Esophagus (tissue), 2 donors: ENCODE results near the gene MTLN. TPM values are rescaled to one million over a fixed set of nuclear protein-coding genes. Genes with fewer than 3 reads are reported as not detected.
"Not testable (repeated sequence)": the region's sequence is repeated elsewhere in the genome, so short reads cannot be mapped to it uniquely, and the experiment has no call there.

Source experiments
- H3K27ac ChIP-seq, 2 donors: one replicate each; pipeline ENCODE4 v1.5.1; 2013; ENCODE audit warnings: low read depth in 2 of 2, mild to moderate bottlenecking in 2 of 2, inconsistent platforms in 1 of 2, low read length in 1 of 2, moderate library complexity in 1 of 2
- H3K27me3 ChIP-seq, 2 donors: one replicate each; pipeline ENCODE4 v1.6.1; 2013; ENCODE audit warnings: low read length in 2 of 2, control low read depth in 1 of 2, mild to moderate bottlenecking in 1 of 2; ENCODE audit not compliant: insufficient read depth in 2 of 2, control insufficient read depth in 1 of 2
- H3K36me3 ChIP-seq, 2 donors: one replicate each; pipeline ENCODE4 v1.6.1; 2013; ENCODE audit warnings: low read length in 1 of 2; ENCODE audit not compliant: control insufficient read depth in 2 of 2, insufficient read depth in 2 of 2
- H3K4me1 ChIP-seq, 2 donors: one replicate each; pipeline ENCODE4 v1.6.1; 2013; ENCODE audit warnings: low read length in 1 of 2; ENCODE audit not compliant: control insufficient read depth in 2 of 2, insufficient read depth in 2 of 2
- H3K4me3 ChIP-seq, 2 donors: one replicate each; pipeline ENCODE4 v1.5.1; 2013; ENCODE audit warnings: low read length in 2 of 2, mild to moderate bottlenecking in 2 of 2, low read depth in 1 of 2, moderate library complexity in 1 of 2
- H3K9me3 ChIP-seq, 2 donors: one replicate each; pipeline ENCODE4 v1.6.1; 2013; ENCODE audit warnings: mild to moderate bottlenecking in 2 of 2, low read depth in 1 of 2, low read length in 1 of 2, moderate library complexity in 1 of 2; ENCODE audit not compliant: control insufficient read depth in 2 of 2, insufficient read depth in 1 of 2
- WGBS, 2 donors: extraction: QIAGEN DNeasy Blood & Tissue Kit; methylation state at CpG; one replicate each; pipeline ENCODE4 v1.1.7; 2013; 5-methylcytosine and 5-hydroxymethylcytosine counted together
- polyA plus RNA-seq, 2 donors: library from polyadenylated mRNA; stranded (reverse); fragments of 200-250 nt; gene quantifications; one replicate each; pipeline ENCODE4 v1.2.3, GENCODE V29; 2013
- donor health status: healthy with polysubstance abuse.
- donor health status: Bipolar disorder and iron deficiency.

The MTLN gene
- polyA plus RNA-seq, 2 donors: 127 to 188 TPM

DNA sequence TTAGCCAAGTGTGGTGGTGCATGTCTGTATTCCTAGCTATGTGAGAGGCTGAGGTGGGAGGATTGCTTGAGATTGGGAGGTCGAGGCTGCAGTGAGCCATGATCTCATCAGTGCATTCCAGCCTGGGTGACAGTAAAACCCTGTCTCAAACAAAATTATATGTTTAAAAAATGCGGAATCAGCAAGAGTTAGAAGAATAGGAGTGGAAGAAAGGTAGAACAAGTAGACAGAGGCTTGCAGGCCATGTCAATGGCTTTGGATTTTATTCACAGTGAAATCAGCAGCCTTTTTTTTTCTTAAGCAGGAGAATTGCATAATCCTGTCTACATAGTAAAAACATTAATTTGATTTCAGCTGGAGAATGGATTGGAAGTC is 7.8 kb upstream of the MTLN start:
- Histone ChIP-seq H3K27ac (no peak overlapping the region), H3K4me1 (peaks cover 0 to 2% of the 10 kb centered on the region in 2 donors), H3K9me3 (no peaks in the 10 kb centered on the region), H3K4me3 (no peak overlapping the region), H3K27me3 (no peaks in the 10 kb centered on the region), H3K36me3 (no peaks in the 10 kb centered on the region)
- WGBS, 2 donors: 82 to 86% methylated on average over 2 of the region's 2 CpGs

DNA sequence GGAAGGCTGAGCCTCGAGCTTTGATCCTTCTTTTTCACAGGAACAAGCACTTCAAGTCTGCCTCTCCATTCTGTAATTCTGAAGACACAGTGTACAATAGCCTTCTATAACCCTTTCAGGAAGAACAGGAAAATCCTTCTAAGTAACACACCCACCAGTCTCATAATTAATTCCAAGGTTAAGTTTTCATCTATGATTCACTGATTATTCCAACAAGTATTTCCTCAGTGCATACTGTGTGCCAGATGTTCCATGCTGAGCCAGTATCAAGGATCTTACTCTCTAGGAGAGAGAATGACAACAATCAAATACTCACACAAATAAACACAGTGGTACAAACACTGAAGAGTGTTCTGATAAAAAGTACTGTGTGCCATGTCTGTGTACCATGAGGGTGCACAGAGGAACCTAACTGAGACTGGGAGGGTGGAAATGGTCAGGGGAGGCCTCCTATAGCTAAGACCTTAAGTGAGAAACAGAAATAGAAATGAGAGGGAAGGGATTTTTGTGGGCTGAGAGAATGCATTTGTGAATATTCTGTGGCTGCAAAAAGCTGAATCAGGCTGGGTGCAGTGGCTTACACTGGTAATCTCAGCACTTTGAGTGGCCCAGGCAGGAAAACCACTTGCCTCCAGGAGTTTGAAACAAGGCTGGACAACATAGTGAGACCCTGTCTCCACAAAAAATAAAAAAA is 7.3 kb upstream of the MTLN start:
- no peak overlapping the region for H3K4me3 ChIP-seq
- H3K27me3 ChIP-seq: no peaks in the 10 kb centered on the region
- peak overlapping the region; percentile 69 to 75 for H3K27ac ChIP-seq
- H3K9me3 ChIP-seq: no peaks in the 10 kb centered on the region
- WGBS, 2 donors: 18 to 35% methylated on average over 1 of the region's 1 CpG
- no peaks in the 10 kb centered on the region for H3K36me3 ChIP-seq
- H3K4me1 ChIP-seq: peaks cover 0 to 2% of the 10 kb centered on the region in 2 donors

DNA sequence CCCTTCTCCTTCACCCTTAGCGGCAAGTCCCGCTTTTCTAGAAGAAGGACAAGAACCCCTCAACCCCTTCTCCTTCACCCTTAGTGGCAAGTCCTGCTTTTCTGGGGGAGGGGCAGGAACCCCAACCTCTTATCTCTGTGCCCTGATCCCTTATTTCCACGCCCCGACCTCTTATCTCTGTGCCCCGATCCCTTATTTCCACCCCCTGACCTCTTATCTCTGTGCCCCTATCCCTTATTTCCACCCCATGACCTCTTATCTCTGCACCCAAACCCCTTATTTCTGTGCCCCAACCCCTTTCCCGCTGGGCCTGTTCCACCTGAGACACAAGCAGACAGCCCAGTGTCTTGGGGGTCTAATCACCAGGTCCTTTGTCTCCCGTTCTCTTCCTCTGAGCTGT is 6.5 kb upstream of the MTLN start:
- not testable (repeated sequence) for H3K27me3 ChIP-seq, H3K4me3 ChIP-seq, H3K9me3 ChIP-seq, H3K36me3 ChIP-seq, H3K4me1 ChIP-seq
- H3K27ac ChIP-seq: peak overlapping the region; percentile 68 to 75
- WGBS, 2 donors: 77 to 80% methylated on average over 7 of the region's 7 CpGs

DNA sequence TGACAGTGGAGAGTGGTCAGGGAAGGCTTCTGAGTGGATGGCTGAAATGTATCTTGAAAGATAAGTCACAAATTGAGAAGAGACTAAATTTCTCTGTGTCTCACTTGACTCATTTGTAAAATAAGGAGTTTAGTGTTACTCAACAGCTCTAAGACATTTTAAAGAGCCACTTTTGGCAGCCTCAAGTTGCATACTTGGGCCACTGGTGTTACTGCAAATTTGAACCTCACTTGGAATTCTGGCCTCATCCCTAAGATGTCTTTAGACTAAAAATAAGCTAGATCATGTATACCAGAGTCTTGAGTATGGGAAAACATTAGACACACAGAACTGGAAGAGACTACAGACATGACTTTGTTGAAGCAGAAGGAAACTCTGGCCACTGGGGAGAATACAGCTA is 4.5 kb upstream of the MTLN start:
- Histone ChIP-seq H3K4me1 (peaks cover 0 to 2% of the 10 kb centered on the region in 2 donors), H3K27ac (no peak overlapping the region), H3K4me3 (no peak overlapping the region), H3K27me3 (no peaks in the 10 kb centered on the region), H3K9me3 (no peaks in the 10 kb centered on the region), H3K36me3 (no peaks in the 10 kb centered on the region)

DNA sequence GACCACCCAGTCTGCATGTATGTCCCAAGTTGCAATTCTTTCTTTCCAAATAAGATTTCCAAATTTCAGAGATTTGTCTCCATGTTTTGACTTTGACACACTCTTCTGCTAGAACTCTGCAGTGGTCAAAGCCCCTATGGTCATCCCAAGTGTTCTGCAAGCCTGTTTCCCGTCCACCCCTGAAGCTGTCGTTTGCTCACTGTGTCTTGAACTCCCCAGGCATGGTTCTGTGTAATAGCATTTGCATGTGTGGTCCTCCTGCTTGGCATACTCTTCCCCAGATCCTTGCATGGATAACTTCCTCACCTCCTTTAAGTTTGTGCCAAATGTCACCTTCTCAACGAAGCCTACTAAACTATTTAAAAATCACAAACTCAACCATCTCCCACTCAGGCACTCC is 3.9 kb upstream of the MTLN start:
- Histone ChIP-seq H3K36me3 (no peaks in the 10 kb centered on the region), H3K27ac (no peak overlapping the region), H3K27me3 (no peaks in the 10 kb centered on the region), H3K4me3 (no peak overlapping the region), H3K9me3 (no peaks in the 10 kb centered on the region), H3K4me1 (peaks cover 0 to 2% of the 10 kb centered on the region in 2 donors)
- 64 to 67% methylated on average over 3 of the region's 3 CpGs for WGBS, 2 donors

DNA sequence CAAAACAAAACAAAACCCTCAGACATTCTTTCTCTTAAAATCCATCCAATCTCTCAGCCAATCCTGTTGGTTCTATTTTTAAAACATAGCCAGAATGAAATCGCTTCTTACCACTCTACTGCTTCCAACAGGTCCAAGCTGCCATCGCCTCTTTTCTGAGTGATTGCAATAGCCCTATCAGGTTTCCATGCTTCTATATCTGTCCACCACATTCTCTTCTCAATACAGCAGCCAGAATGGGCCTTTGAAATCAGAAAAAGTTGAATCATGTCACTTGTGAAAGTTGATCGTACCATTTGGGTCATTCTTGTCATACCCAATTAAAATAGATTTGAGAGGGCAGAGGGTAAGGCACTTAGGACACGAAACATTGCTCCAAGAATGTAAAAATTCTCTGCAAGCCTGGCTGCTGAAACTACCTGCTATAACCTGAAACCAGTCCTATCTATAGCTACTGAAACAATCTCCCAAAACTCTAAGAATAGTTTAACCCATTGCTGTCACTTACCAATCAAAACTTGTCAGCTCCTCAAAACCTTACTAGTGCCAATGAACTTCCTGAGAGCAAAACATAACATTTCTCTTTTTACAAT is 3.3 kb upstream of the MTLN start:
- Histone ChIP-seq H3K36me3 (no peaks in the 10 kb centered on the region), H3K27ac (no peak overlapping the region), H3K9me3 (no peaks in the 10 kb centered on the region), H3K27me3 (no peaks in the 10 kb centered on the region), H3K4me3 (no peak overlapping the region), H3K4me1 (peaks cover 0 to 2% of the 10 kb centered on the region in 2 donors)
- 80 to 84% methylated on average over 4 of the region's 4 CpGs for WGBS, 2 donors

DNA sequence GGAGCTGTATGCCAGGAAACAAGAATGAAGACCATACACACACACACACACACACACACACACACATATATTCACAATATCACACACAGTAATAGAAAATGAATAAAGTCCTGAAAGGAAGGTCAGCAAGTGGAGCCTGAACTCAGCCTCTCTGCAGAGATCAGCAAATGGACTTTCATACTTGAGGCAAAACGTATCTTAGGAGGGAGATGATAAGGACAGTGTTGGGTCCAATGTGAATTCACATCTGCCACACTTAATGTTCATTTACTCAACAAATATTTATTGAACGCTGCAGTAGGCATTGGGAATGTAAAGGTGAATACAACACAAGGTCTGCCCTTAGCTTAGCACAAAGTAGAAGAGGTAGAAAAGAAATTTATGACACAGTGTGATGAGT is 2.7 kb upstream of the MTLN start:
- H3K36me3 ChIP-seq: no peaks in the 10 kb centered on the region
- no peaks in the 10 kb centered on the region for H3K27me3 ChIP-seq
- H3K9me3 ChIP-seq: no peaks in the 10 kb centered on the region
- peaks cover 0 to 2% of the 10 kb centered on the region in 2 donors for H3K4me1 ChIP-seq
- H3K27ac ChIP-seq: no peak overlapping the region
- no peak overlapping the region for H3K4me3 ChIP-seq
- 58 to 73% methylated on average over 2 of the region's 2 CpGs for WGBS, 2 donors

DNA sequence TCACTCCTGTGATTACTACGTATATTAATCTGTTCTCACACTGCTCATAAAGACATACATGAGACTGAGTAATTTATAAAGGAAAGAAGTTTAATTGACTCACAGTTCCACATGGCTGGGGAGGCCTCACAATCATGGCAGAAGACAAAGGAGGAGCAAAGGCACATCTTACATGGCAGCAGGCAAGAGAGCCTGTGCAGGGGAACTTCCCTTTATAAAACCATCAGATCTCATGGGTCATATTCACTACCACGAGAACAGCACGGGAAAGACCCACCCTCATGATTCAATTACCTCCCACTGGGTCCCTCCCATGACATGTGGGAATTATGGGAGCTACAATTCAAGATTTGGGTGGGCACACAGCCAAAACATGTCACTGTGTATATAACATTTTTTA is 1.2 kb upstream of the MTLN start:
- H3K27ac ChIP-seq, H3K4me1 ChIP-seq, H3K4me3 ChIP-seq, H3K9me3 ChIP-seq, H3K36me3 ChIP-seq, H3K27me3 ChIP-seq: not testable (repeated sequence)
- 71 to 92% methylated on average over 3 of the region's 3 CpGs for WGBS, 2 donors

DNA sequence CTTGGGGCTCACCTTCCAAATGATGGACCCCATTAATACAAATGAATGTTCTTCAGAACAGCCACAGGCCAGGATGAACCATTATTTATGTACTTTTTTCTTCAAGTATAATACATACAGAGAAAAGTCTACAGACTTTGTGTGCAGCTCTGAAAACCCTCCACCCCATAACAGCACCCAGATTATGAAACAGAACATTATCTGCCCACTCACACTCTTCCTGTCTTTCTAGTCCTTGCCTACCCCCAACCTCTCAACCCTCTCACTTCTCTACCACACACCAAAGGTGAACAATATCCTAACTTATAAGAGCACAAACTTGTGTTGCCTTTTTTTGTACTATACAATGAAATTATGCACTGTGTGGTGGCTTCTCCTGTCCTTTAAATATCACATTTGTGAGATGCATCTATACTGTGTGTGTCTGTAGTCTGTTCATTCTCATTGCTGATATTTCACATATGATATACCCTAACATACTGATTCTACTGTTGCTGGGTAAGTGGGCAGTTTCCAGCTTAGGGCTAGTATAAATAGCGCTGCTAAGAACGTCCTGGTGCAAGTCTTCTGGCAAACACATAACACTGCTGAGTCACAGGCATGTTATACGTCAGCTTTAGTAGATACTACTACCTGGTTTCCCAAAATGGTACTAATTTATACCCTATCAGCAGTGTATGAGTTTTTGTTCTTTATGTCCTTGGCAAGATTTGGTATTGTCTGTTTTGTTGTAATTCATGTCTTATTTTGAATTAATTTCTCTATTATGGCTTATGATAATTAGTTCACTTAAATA is 6.5 kb downstream of the MTLN start:
- no peaks in the 10 kb centered on the region for H3K27me3 ChIP-seq
- H3K36me3 ChIP-seq: peaks cover 0 to 3% of the 10 kb centered on the region in 2 donors
- no peaks in the 10 kb centered on the region for H3K9me3 ChIP-seq
- peak overlapping the region in 1 of 2 donors; percentile 78 for H3K4me3 ChIP-seq
- WGBS, 2 donors: 37 to 47% methylated on average over 3 of the region's 3 CpGs
- H3K4me1 ChIP-seq: peaks cover 0 to 3% of the 10 kb centered on the region in 2 donors
- H3K27ac ChIP-seq: no peak overlapping the region
